ENCODE results near the gene IL34.

DNA sequence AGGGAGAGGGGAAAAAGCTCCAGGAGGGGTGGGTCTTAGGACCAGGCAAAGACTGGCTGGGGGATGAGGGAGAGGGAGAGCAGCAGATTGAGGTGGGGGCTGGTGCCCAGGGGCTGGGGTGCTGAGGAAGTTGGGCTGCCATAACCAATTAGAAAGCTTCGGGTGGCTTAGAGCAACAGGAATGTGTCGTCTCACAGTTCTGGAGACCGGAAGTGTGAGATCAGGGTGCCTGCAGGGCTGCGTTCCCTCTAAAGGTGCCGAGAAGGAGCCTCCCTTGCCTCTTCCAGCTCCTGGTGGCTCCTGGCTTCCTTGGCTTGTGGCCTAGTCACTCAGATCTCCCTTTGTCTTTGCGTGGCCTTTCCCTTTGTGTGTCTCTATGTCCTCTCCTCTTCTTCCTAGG, 2.2 kb downstream of the IL34 start:
- TF ChIP-seq, protein P1, sequence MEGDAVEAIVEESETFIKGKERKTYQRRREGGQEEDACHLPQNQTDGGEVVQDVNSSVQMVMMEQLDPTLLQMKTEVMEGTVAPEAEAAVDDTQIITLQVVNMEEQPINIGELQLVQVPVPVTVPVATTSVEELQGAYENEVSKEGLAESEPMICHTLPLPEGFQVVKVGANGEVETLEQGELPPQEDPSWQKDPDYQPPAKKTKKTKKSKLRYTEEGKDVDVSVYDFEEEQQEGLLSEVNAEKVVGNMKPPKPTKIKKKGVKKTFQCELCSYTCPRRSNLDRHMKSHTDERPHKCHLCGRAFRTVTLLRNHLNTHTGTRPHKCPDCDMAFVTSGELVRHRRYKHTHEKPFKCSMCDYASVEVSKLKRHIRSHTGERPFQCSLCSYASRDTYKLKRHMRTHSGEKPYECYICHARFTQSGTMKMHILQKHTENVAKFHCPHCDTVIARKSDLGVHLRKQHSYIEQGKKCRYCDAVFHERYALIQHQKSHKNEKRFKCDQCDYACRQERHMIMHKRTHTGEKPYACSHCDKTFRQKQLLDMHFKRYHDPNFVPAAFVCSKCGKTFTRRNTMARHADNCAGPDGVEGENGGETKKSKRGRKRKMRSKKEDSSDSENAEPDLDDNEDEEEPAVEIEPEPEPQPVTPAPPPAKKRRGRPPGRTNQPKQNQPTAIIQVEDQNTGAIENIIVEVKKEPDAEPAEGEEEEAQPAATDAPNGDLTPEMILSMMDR (IDR thresholded peaks at IDR 0.05), result no peak
- no peak for TF ChIP-seq POLR2A (IDR thresholded peaks at IDR 0.05)
